Loucy (cell line): ENCODE measurements around the gene ANKRD13B.

Experiments used
- H2AFZ ChIP-seq: fragments of 200-600 bp; sonication (generic); 2 replicates; pipeline ENCODE4 v1.6.0; 2016; ENCODE audit warnings: antibody characterized with exemption, mild to moderate bottlenecking, low read length, moderate library complexity
- H3F3A ChIP-seq: fragments of 200-600 bp; 2 replicates; pipeline ENCODE4 v1.6.0; 2016; ENCODE audit warnings: antibody characterized with exemption, low read depth, mild to moderate bottlenecking
- H3K27me3 ChIP-seq: fragments of 200-600 bp; sonication (generic); 2 replicates; pipeline ENCODE4 v1.6.1; 2014; ENCODE audit warnings: low read length, mild to moderate bottlenecking; ENCODE audit not compliant: insufficient read depth, poor library complexity, severe bottlenecking
- H3K36me3 ChIP-seq: fragments of 200-600 bp; sonication (generic); 2 replicates; pipeline ENCODE4 v1.6.1; 2016; ENCODE audit warnings: low read length; ENCODE audit not compliant: insufficient read depth
- H3K4me1 ChIP-seq: fragments of 200-600 bp; sonication (generic); 2 replicates; pipeline ENCODE4 v1.5.1; 2014; ENCODE audit warnings: low read length, mild to moderate bottlenecking; ENCODE audit not compliant: insufficient read depth, poor library complexity, severe bottlenecking
- H3K4me2 ChIP-seq: fragments of 200-600 bp; sonication (generic); 2 replicates; pipeline ENCODE4 v1.6.0; 2014; ENCODE audit warnings: antibody characterized with exemption, low read length, low read depth, mild to moderate bottlenecking; ENCODE audit not compliant: poor library complexity, severe bottlenecking
- H3K4me3 ChIP-seq: fragments of 200-600 bp; sonication (generic); 2 replicates; pipeline ENCODE4 v1.5.1; 2014; ENCODE audit warnings: low read length, mild to moderate bottlenecking, mixed read lengths; ENCODE audit not compliant: poor library complexity, severe bottlenecking
- H3K79me2 ChIP-seq: fragments of 200-600 bp; sonication (generic); 2 replicates; pipeline ENCODE4 v1.6.1; 2014; ENCODE audit warnings: low read length; ENCODE audit not compliant: insufficient read depth
- H3K9ac ChIP-seq: fragments of 200-600 bp; sonication (generic); 2 replicates; pipeline ENCODE4 v1.6.0; 2014; ENCODE audit warnings: mild to moderate bottlenecking, low read depth, low read length, moderate library complexity; ENCODE audit not compliant: poor library complexity, severe bottlenecking
- H3K9me2 ChIP-seq: fragments of 200-600 bp; sonication (generic); replicated peaks from 2 replicates; pipeline ENCODE4 v1.6.1; 2016; ENCODE audit warnings: low read depth, low read length, mixed read lengths
- H3K9me3 ChIP-seq: fragments of 200-600 bp; sonication (generic); 2 replicates; pipeline ENCODE4 v1.6.1; 2014; ENCODE audit warnings: mild to moderate bottlenecking, antibody characterized with exemption, low read length, low read depth; ENCODE audit not compliant: insufficient read depth
- H4K20me1 ChIP-seq: fragments of 200-600 bp; sonication (generic); 2 replicates; pipeline ENCODE4 v1.6.0; 2014; ENCODE audit warnings: antibody characterized with exemption, low read length, mild to moderate bottlenecking; ENCODE audit not compliant: insufficient read depth, poor library complexity, severe bottlenecking
- CTCF ChIP-seq: fragments of 200-600 bp; sonication (generic); conservative IDR thresholded peaks from 2 replicates; pipeline ENCODE4 v1.5.1; 2014; ENCODE audit warnings: mild to moderate bottlenecking, antibody characterized with exemption, low read length
- EZH2phosphoT487 ChIP-seq: fragments of 200-600 bp; IDR thresholded peaks from 2 replicates; pipeline ENCODE4 v1.6.1; 2018; ENCODE audit warnings: antibody characterized with exemption, mild to moderate bottlenecking, moderate library complexity, borderline replicate concordance

The ANKRD13B gene

GRCh38 chr17:29567304-29567553 lies 25.7 kb upstream of the ANKRD13B start:
- Histone ChIP-seq H3K27me3 (no peaks in the 10 kb centered on the region), H3K4me2 (peak overlapping the region; percentile 67), H3F3A (0 out of 2 replicates have a peak, but pooled peaks cover 3% of the 10 kb centered on the region), H3K79me2 (peaks cover 25% of the 10 kb centered on the region; the same call in 1 of the 2 replicates), H3K4me1 (peaks cover 17% of the 10 kb centered on the region), H3K4me3 (peak overlapping the region; percentile 85), H3K9me2 (no peaks in the 10 kb centered on the region), H2AFZ (peak overlapping the region; percentile 60), H3K9me3 (no peaks in the 10 kb centered on the region), H3K36me3 (no peaks in the 10 kb centered on the region), H4K20me1 (peaks cover 16% of the 10 kb centered on the region), H3K9ac (peak overlapping the region; percentile 87)
- no peak for TF ChIP-seq EZH2phosphoT487
- no peak for TF ChIP-seq CTCF

GRCh38 chr17:29567554-29568330 lies 25.2 kb upstream of the ANKRD13B start:
- peak overlapping the region; percentile 87 for H3K9ac ChIP-seq

GRCh38 chr17:29568331-29569244 lies 24.3 kb upstream of the ANKRD13B start, which contains the start of gene TP53I13:
TSS of gene TP53I13 (plus strand) at chr17:29568701. CDS start at chr17:29568759, 58 bp downstream.
- H3K9me2 ChIP-seq: no peaks in the 10 kb centered on the region
- H3K36me3 ChIP-seq: peaks cover 4% of the 10 kb centered on the region; the same call in 1 of the 2 replicates
- TF ChIP-seq CTCF (no peak), EZH2phosphoT487 (no peak)
- H3K9me3 ChIP-seq: no peaks in the 10 kb centered on the region
- H3K4me2 ChIP-seq: peak within 1 kb of the TSS; percentile 81
- no peaks in the 10 kb centered on the region for H3K27me3 ChIP-seq
- H3K4me3 ChIP-seq: peak within 1 kb of the TSS; percentile 92
- H4K20me1 ChIP-seq: peaks cover 16% of the 10 kb centered on the region
- H3K79me2 ChIP-seq: peaks cover 25% of the 10 kb centered on the region; the same call in 1 of the 2 replicates
- peak within 1 kb of the TSS; percentile 98 for H2AFZ ChIP-seq
- peak within 1 kb of the TSS; percentile 87 for H3K9ac ChIP-seq
- 0 out of 2 replicates have a peak, but pooled peaks cover 3% of the 10 kb centered on the region for H3F3A ChIP-seq
- peaks cover 17% of the 10 kb centered on the region for H3K4me1 ChIP-seq

More at GRCh38 chr17:29567554-29568330, 25.2 kb upstream of the ANKRD13B start:
- H3K79me2 ChIP-seq: peaks cover 25% of the 10 kb centered on the region; the same call in 1 of the 2 replicates
- TF ChIP-seq CTCF (peak; percentile 30; the same call in 1 of the 2 replicates), EZH2phosphoT487 (no peak)
- no peaks in the 10 kb centered on the region for H3K9me2 ChIP-seq
- H4K20me1 ChIP-seq: peaks cover 16% of the 10 kb centered on the region
- no peaks in the 10 kb centered on the region for H3K27me3 ChIP-seq
- peak overlapping the region; percentile 80 for H2AFZ ChIP-seq
- H3K4me2 ChIP-seq: peak overlapping the region; percentile 67
- peaks cover 17% of the 10 kb centered on the region for H3K4me1 ChIP-seq
- no peaks in the 10 kb centered on the region for H3K9me3 ChIP-seq
- H3K36me3 ChIP-seq: no peaks in the 10 kb centered on the region
- peak overlapping the region; percentile 85 for H3K4me3 ChIP-seq
- H3F3A ChIP-seq: 0 out of 2 replicates have a peak, but pooled peaks cover 3% of the 10 kb centered on the region
